SU-DHL-6 (cell line): ENCODE data around the gene LTA4H.

Source experiments
- CTCF ChIP-seq: fragments of 200-600 bp; sonication (generic); IDR thresholded peaks from one replicate; pipeline ENCODE4 v1.5.1; 2017; ENCODE audit warnings: antibody characterized with exemption, mild to moderate bottlenecking, low read length, moderate library complexity; ENCODE audit not compliant: insufficient read depth, poor library complexity, severe bottlenecking
- EZH2phosphoT487 ChIP-seq: fragments of 200-600 bp; sonication (generic), shearing (Covaris generic); conservative IDR thresholded peaks from 2 replicates; pipeline ENCODE4 v1.6.1; 2018; ENCODE audit warnings: mild to moderate bottlenecking, antibody characterized with exemption, low read length, moderate library complexity, mixed read lengths

- TF ChIP-seq CTCF (no peak), EZH2phosphoT487 (no peak)
Observed at GRCh38 chr12:95975491-95975890, 59.9 kb downstream of the LTA4H start.
